WTC11 (cell line): ENCODE results near the gene ZNF530. TPM values are rescaled to one million over a fixed set of nuclear protein-coding genes. Genes with fewer than 3 reads are reported as not detected.

Experiments
- ATAC-seq: fragments of 200-7000 bp; cut with Tn5 transposase; 2 replicates; pipeline ENCODE4 v1.10.0; 2021; ENCODE audit warnings: mild to moderate bottlenecking, moderate library complexity
- CTCF ChIA-PET: fragments of 300-600 bp; sonication (Branson Sonifier 250); formaldehyde crosslinking; loops from one replicate; lab custom pipeline; 2021; ENCODE audit warnings: antibody characterized with exemption; lab: Charles Lee
- POLR2A ChIA-PET: fragments of 350-600 bp; sonication (Branson Sonifier 250); formaldehyde crosslinking; loops from one replicate; lab custom pipeline; 2021; ENCODE audit warnings: antibody characterized with exemption; lab: Charles Lee
- DNase-seq: peaks from one replicate; pipeline ENCODE4 v3.0.0; 2021; ENCODE audit warnings: low spot score
- H3K27ac Mint-ChIP-seq: 2 replicates; pipeline ENCODE4 v1.8.0; 2021; ENCODE audit warnings: mixed read lengths
- H3K27me3 Mint-ChIP-seq: 2 replicates; pipeline ENCODE4 v1.8.0; 2021; ENCODE audit warnings: low read depth, mild to moderate bottlenecking, moderate library complexity, mixed read lengths
- H3K36me3 Mint-ChIP-seq: 2 replicates; pipeline ENCODE4 v1.8.0; 2021; ENCODE audit warnings: mixed read lengths
- H3K4me1 Mint-ChIP-seq: 2 replicates; pipeline ENCODE4 v1.8.0; 2022; ENCODE audit warnings: mixed read lengths
- H3K4me3 Mint-ChIP-seq: 2 replicates; pipeline ENCODE4 v1.8.0; 2021; ENCODE audit warnings: mild to moderate bottlenecking, moderate library complexity, mixed read lengths
- H3K9me3 Mint-ChIP-seq: 2 replicates; pipeline ENCODE4 v1.8.0; 2021; ENCODE audit warnings: mixed read lengths
- ATF1 ChIP-seq: sonication (generic); formaldehyde crosslinking; IDR thresholded peaks from 2 replicates; pipeline ENCODE4 v1.8.1; 2023; ENCODE audit warnings: mild to moderate bottlenecking, moderate library complexity, missing genetic modification reagents
- CBFB ChIP-seq: sonication (generic); formaldehyde crosslinking; IDR thresholded peaks from 2 replicates; pipeline ENCODE4 v1.8.1; 2022; ENCODE audit warnings: mild to moderate bottlenecking, low read depth, missing genetic modification reagents
- CDX4 ChIP-seq: fragments of 250-450 bp; sonication (Bioruptor Pico); IDR thresholded peaks from 2 replicates; pipeline ENCODE4 v1.9.0; 2021; ENCODE audit warnings: moderate library complexity, mild to moderate bottlenecking, inconsistent platforms, borderline replicate concordance
- ELF4 ChIP-seq: sonication (generic); formaldehyde crosslinking; IDR thresholded peaks from 2 replicates; pipeline ENCODE4 v1.8.1; 2022; ENCODE audit warnings: low read depth, mild to moderate bottlenecking, moderate library complexity, missing genetic modification reagents
- ESRRA ChIP-seq: sonication (generic); formaldehyde crosslinking; IDR thresholded peaks from 2 replicates; pipeline ENCODE4 v1.8.1; 2022; ENCODE audit warnings: mild to moderate bottlenecking, missing genetic modification reagents, borderline replicate concordance
- ETV6 ChIP-seq: sonication (generic); formaldehyde crosslinking; IDR thresholded peaks from 2 replicates; pipeline ENCODE4 v1.8.1; 2022; ENCODE audit warnings: mild to moderate bottlenecking, missing genetic modification reagents
- HMGA2 ChIP-seq: fragments of 250-450 bp; sonication (Bioruptor Pico); IDR thresholded peaks from 2 replicates; pipeline ENCODE4 v1.4.0; 2021; ENCODE audit warnings: mild to moderate bottlenecking, moderate library complexity
- KAT7 ChIP-seq: sonication (generic); formaldehyde crosslinking; IDR thresholded peaks from 2 replicates; pipeline ENCODE4 v1.8.1; 2023; ENCODE audit warnings: missing genetic modification reagents, mild to moderate bottlenecking, borderline replicate concordance
- MAX ChIP-seq: sonication (generic); formaldehyde crosslinking; IDR thresholded peaks from 2 replicates; pipeline ENCODE4 v1.8.0; 2022; ENCODE audit warnings: mild to moderate bottlenecking, missing genetic modification reagents
- MXD4 ChIP-seq: fragments of 250-450 bp; sonication (Bioruptor Pico); IDR thresholded peaks from 2 replicates; pipeline ENCODE4 v1.8.0; 2021; ENCODE audit warnings: mild to moderate bottlenecking, moderate library complexity, borderline replicate concordance
- PRDM15 ChIP-seq: sonication (generic); formaldehyde crosslinking; IDR thresholded peaks from 2 replicates; pipeline ENCODE4 v1.8.0; 2022; ENCODE audit warnings: missing genetic modification reagents
- PRRX2 ChIP-seq: fragments of 250-450 bp; sonication (Bioruptor Pico); IDR thresholded peaks from 2 replicates; pipeline ENCODE4 v1.8.0; 2021; ENCODE audit warnings: mild to moderate bottlenecking
- SOX15 ChIP-seq: fragments of 250-450 bp; sonication (Bioruptor Pico); IDR thresholded peaks from 2 replicates; pipeline ENCODE4 v1.9.0; 2021; ENCODE audit warnings: mild to moderate bottlenecking
- TP53 ChIP-seq: sonication (generic); formaldehyde crosslinking; IDR thresholded peaks from 2 replicates; pipeline ENCODE4 v1.8.1; 2023; ENCODE audit warnings: mild to moderate bottlenecking, missing genetic modification reagents
- ZNF121 ChIP-seq: sonication (generic); formaldehyde crosslinking; IDR thresholded peaks from 2 replicates; pipeline ENCODE4 v1.8.0; 2023; ENCODE audit warnings: missing genetic modification reagents
- ZNF396 ChIP-seq: fragments of 250-450 bp; sonication (Bioruptor Pico); IDR thresholded peaks from 2 replicates; pipeline ENCODE4 v1.8.0; 2021; ENCODE audit warnings: mild to moderate bottlenecking, moderate library complexity, borderline replicate concordance
- ZNF512 ChIP-seq: sonication (generic); formaldehyde crosslinking; IDR thresholded peaks from 2 replicates; pipeline ENCODE4 v1.8.1; 2022; ENCODE audit warnings: missing genetic modification reagents, borderline replicate concordance
- total RNA-seq: library from RNA; stranded (reverse); gene quantifications from 3 replicates; pipeline ENCODE4 v1.2.3, GENCODE V29; 2021
- TF ChIP-seq, protein P1 (sequence below): fragments of 250-450 bp; sonication (Bioruptor Pico); IDR thresholded peaks from 2 replicates; pipeline ENCODE4 v1.9.0; 2021; ENCODE audit warnings: mild to moderate bottlenecking
- TF ChIP-seq, protein P2 (sequence below): sonication (generic); formaldehyde crosslinking; conservative IDR thresholded peaks from 2 replicates; pipeline ENCODE4 v1.8.1; 2023; ENCODE audit warnings: mild to moderate bottlenecking, low read depth, missing genetic modification reagents, moderate library complexity
- TF ChIP-seq, protein P3 (sequence below): fragments of 200-600 bp; IDR thresholded peaks from 2 replicates; pipeline ENCODE4 v1.8.0; 2022; ENCODE audit warnings: antibody characterized with exemption

ZNF530 gene
- total RNA-seq, 1 experiment from 2014 or later: 11.2 TPM

DNA sequence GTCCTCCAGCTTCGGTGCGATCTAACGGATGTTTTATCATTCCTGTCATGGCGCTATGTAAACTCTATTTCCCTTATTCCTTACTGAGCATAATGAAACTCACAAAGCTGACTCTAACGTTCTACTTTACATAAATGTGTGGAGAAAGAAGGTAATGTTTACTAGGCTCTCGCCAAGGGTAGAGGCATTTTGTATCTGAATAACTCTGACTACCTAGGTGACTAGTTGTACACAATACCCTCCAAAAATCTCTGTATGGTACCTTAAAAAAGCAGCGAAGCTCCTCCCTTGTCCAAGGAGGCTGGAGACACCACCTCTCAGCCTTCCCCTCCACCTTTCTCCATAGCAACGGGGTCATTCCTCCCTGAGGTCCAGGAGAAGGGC, 316 bp upstream of the ZNF530 start:
- peaks cover 9% of the 10 kb centered on the region for H3K4me1 Mint-ChIP-seq

More for the DNA sequence above, 316 bp upstream of the ZNF530 start:
- POLR2A ChIA-PET: no interaction called here
- Mint-ChIP-seq H3K27ac (no peak overlapping the region), H3K36me3 (peaks cover 8% of the 10 kb centered on the region), H3K9me3 (peaks cover 11% of the 10 kb centered on the region), H3K27me3 (peaks cover 7% of the 10 kb centered on the region), H3K4me3 (peak overlapping the region; percentile 81)
- CTCF ChIA-PET: interaction anchor here (1.0 to 1.2 kb wide), 3 partner anchors 16 to 82 kb away, joined by 3 to 4 read pairs (median 3); partner anchors contain the start of gene ZNF551
- DNase-seq (no peak), ATAC-seq (no peak)
- no peak for TF ChIP-seq ETV6
- TF ChIP-seq ELF4: no peak
- TF ChIP-seq PRRX2 (CRISPR knock-in tag): no peak
- TF ChIP-seq MAX (CRISPR knock-in tag): no peak
- no peak for TF ChIP-seq HMGA2 (CRISPR knock-in tag)
- TF ChIP-seq MXD4 (CRISPR knock-in tag): no peak
- TF ChIP-seq KAT7 (CRISPR knock-in tag): no peak
- TF ChIP-seq, protein P1, sequence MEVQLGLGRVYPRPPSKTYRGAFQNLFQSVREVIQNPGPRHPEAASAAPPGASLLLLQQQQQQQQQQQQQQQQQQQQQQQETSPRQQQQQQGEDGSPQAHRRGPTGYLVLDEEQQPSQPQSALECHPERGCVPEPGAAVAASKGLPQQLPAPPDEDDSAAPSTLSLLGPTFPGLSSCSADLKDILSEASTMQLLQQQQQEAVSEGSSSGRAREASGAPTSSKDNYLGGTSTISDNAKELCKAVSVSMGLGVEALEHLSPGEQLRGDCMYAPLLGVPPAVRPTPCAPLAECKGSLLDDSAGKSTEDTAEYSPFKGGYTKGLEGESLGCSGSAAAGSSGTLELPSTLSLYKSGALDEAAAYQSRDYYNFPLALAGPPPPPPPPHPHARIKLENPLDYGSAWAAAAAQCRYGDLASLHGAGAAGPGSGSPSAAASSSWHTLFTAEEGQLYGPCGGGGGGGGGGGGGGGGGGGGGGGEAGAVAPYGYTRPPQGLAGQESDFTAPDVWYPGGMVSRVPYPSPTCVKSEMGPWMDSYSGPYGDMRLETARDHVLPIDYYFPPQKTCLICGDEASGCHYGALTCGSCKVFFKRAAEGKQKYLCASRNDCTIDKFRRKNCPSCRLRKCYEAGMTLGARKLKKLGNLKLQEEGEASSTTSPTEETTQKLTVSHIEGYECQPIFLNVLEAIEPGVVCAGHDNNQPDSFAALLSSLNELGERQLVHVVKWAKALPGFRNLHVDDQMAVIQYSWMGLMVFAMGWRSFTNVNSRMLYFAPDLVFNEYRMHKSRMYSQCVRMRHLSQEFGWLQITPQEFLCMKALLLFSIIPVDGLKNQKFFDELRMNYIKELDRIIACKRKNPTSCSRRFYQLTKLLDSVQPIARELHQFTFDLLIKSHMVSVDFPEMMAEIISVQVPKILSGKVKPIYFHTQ (CRISPR knock-in tag): no peak
- no peak for TF ChIP-seq CBFB (CRISPR knock-in tag)
- no peak for TF ChIP-seq ZNF396 (CRISPR knock-in tag)
- TF ChIP-seq, protein P2, sequence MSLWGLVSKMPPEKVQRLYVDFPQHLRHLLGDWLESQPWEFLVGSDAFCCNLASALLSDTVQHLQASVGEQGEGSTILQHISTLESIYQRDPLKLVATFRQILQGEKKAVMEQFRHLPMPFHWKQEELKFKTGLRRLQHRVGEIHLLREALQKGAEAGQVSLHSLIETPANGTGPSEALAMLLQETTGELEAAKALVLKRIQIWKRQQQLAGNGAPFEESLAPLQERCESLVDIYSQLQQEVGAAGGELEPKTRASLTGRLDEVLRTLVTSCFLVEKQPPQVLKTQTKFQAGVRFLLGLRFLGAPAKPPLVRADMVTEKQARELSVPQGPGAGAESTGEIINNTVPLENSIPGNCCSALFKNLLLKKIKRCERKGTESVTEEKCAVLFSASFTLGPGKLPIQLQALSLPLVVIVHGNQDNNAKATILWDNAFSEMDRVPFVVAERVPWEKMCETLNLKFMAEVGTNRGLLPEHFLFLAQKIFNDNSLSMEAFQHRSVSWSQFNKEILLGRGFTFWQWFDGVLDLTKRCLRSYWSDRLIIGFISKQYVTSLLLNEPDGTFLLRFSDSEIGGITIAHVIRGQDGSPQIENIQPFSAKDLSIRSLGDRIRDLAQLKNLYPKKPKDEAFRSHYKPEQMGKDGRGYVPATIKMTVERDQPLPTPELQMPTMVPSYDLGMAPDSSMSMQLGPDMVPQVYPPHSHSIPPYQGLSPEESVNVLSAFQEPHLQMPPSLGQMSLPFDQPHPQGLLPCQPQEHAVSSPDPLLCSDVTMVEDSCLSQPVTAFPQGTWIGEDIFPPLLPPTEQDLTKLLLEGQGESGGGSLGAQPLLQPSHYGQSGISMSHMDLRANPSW: no peak
- TF ChIP-seq TP53 (CRISPR knock-in tag): no peak
- no peak for TF ChIP-seq SOX15 (CRISPR knock-in tag)
- no peak for TF ChIP-seq ZNF121 (CRISPR knock-in tag)
- TF ChIP-seq ZNF512: no peak
- TF ChIP-seq ATF1 (CRISPR knock-in tag): no peak
- TF ChIP-seq PRDM15: no peak
- TF ChIP-seq, protein P3, sequence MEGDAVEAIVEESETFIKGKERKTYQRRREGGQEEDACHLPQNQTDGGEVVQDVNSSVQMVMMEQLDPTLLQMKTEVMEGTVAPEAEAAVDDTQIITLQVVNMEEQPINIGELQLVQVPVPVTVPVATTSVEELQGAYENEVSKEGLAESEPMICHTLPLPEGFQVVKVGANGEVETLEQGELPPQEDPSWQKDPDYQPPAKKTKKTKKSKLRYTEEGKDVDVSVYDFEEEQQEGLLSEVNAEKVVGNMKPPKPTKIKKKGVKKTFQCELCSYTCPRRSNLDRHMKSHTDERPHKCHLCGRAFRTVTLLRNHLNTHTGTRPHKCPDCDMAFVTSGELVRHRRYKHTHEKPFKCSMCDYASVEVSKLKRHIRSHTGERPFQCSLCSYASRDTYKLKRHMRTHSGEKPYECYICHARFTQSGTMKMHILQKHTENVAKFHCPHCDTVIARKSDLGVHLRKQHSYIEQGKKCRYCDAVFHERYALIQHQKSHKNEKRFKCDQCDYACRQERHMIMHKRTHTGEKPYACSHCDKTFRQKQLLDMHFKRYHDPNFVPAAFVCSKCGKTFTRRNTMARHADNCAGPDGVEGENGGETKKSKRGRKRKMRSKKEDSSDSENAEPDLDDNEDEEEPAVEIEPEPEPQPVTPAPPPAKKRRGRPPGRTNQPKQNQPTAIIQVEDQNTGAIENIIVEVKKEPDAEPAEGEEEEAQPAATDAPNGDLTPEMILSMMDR: no peak
- no peak for TF ChIP-seq ESRRA (CRISPR knock-in tag)
- no peak for TF ChIP-seq CDX4 (CRISPR knock-in tag)
